Umbilical cord (tissue), 2 donors: ENCODE measurements around the gene KCNMB1. TPM values are rescaled to one million over a fixed set of nuclear protein-coding genes. Genes with fewer than 3 reads are reported as not detected.

Source experiments
- DNase-seq: peaks from one replicate; pipeline ENCODE4 v3.0.0-alpha.2; 2015; ENCODE audit warnings: low spot score
- total RNA-seq: library from RNA; depleted of rRNA; stranded (reverse); fragments of >200 nt; gene quantifications from one replicate; pipeline ENCODE4 v1.2.3, GENCODE V29; 2014; ENCODE audit warnings: low replicate concordance; ENCODE audit not compliant: insufficient read depth

KCNMB1 gene, protein sequence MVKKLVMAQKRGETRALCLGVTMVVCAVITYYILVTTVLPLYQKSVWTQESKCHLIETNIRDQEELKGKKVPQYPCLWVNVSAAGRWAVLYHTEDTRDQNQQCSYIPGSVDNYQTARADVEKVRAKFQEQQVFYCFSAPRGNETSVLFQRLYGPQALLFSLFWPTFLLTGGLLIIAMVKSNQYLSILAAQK
- total RNA-seq, result 12.8 TPM

DNA sequence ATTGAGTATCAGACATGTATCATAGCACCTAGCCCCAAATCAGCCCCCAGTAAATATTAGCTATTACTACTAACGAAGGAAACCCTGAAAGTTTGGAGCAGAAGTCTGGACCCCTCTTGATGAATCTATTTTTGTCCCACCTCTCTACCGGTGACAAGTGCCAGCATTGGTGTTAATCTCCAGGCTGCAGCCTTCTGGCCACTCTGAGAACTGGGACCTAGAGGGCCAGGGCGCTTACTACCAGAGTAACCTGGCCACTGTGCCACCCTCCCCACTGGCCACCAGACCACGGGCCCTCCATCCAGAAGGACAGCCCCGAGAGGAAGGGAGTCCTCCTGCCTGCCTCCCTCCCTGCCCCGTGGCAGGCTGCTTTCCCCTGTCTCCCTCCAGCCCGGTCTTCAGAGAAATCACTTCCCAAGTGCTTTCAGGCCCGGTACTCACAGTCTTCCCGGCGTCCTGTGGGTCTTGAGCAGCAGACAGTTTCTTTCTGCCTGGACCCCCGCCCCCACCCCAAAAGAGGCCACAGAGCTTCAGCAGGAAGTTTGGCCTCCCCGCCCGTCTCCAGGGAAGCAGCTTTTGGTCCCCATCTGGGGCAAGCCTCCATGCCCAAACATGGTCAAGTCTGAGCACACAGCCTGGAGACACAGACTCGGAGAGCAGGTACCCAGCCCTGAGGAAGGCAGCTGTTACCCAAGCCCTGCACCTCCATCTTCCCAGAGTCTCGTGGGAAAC is at the start of gene KCNMB1:
Gene KCNMB1, minus strand, starts transcription at position 550 of the 732 bp plus-strand sequence. CDS start 3,920 bp downstream, outside the sequence.
- peak; percentile 78 for DNase-seq

DNA sequence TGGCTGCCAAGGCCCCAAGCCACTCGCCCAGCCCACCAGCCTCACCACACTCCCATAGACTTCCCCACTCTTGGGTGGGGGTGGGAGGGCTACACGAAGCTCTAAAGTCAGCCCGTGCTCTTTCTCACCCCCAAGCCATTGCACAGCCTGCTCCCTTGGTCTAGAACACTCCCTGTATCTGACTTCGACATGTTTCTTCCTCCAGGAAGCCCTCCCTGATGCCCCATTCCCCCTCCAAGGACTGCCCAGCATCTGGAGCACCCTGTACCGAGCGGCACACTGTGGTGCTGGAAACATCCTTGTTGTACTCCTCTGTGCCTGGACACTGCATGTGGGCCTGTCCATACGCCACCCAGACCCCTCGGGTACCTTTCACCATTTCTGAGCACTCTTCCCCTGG is 49.4 kb upstream of the KCNMB1 start:
- no peak for DNase-seq

DNA sequence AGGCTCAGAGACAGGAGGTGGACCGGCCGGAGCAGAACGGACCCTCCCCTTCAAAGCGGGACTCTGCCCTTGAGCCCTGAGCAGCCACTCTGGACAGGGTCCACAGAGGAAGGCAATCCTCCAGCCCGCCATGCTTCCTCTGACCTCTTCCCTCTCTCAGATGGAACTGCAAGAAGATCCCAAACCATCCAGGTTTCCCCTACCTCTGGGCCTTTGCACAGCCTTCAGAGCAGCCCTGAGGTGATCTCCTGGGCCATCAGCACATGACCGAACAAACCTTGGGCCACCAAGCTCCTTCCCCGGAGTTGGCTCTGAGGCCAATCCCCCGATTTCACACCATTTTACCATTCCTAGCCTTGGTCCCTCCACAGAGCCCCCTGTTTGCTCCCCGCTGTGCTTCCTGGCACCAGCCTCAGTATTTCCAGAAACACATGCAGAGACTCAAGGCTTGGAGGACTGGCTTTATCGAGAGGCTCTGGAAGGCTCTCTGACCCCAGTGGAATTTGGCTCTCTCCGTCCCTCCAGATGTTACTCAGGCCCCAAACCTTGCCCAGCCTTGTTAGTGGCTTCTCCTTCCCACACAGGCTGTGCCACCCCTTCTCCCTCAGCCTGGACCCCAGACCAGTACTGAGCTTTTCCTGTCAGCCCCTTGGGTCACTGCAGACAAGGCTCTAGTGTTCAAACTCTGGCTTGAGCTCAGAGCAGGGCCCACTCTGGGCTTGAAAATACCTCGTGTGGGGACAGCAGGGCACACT is 48.6 kb upstream of the KCNMB1 start:
- DNase-seq, result no peak

DNA sequence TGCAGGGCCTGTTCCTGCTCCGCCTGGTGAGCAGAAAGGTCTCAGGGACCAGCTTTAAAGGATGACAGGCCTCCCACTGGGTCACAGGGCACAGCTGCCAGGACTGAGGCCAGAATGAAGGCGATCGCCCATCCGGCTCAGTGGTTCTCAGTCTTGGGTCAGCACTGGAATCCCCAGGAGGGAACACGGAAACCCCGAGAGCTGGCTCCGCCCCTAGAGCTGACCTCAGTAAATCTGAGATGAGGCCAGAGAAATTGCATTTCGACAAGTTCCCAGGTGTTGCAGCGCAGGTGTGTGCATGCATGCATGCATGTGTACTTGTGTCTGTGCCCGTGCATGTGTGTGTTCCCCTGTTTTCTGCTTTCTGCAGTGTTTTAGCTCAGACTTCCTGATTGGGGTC is 47.2 kb upstream of the KCNMB1 start:
- no peak for DNase-seq

DNA sequence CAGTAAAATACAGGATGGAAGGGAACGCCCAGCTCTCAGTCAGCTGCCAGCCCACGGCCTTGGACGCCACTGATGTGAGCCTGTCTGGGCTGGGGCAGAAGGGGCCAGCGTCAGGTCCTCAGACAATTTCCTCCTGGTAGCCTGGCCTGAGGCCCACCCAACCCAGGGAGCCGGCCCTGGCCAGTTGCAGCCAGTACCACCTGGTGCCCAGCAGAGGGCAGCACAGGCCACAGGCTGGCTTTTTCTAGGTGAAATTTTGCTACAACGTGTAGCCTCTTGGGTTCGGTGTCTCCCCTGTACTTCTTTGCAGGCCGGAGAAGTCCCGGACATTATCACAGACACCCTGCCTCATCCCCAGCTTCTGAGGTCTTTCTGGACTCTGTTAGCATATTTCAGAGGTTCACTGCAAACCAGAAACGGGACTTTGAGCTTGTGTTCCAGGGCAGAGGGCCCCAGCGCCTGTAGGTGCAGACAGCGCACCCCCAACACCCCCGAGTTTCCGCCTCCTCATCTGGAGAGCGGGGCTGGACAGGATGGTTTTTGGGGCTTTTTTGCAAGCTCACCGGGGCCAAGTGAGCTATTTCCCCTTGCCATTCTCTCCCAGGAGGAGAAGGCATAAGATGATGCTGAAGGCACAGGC is 45.9 kb upstream of the KCNMB1 start:
- DNase-seq, result peak; percentile 63

DNA sequence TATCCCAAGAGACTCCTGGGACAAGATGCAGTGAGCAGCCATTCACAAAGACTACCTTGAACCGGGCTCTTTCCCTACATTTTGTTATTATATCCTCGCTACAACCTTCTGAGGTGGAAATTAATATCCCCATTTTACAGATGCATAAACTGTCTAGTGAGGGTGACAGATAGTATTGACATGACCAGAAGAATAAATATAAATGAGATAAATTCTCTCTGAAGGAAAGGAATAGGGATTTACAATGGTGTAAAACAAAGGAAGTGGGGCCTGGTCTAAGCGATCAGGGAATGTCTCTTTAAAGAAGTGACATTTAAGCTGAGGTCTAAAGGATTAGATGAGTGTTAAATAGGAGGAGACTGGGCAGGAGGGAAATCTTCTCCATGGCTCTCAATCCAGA is 43.5 kb upstream of the KCNMB1 start:
- DNase-seq, result no peak

DNA sequence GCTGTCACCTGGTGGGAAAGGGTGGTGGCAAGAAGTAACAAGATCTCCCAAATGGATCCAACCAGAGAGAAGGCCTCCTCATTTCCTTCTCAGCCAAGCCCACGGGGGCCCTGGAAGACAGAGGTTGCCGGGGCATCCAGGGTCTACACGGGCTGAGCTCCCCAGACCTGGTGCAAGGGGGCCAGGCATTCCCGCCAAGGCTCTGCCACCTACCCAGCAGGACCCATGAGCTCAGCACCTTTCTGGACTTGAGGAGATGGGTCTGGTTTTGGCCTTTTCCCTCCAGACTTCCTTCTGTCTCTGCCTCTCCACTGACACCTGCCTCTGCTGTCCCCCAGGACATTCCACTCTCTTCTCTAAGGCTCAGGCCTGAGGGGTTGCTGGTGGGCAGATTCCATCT is 42.4 kb upstream of the KCNMB1 start:
- no peak for DNase-seq

DNA sequence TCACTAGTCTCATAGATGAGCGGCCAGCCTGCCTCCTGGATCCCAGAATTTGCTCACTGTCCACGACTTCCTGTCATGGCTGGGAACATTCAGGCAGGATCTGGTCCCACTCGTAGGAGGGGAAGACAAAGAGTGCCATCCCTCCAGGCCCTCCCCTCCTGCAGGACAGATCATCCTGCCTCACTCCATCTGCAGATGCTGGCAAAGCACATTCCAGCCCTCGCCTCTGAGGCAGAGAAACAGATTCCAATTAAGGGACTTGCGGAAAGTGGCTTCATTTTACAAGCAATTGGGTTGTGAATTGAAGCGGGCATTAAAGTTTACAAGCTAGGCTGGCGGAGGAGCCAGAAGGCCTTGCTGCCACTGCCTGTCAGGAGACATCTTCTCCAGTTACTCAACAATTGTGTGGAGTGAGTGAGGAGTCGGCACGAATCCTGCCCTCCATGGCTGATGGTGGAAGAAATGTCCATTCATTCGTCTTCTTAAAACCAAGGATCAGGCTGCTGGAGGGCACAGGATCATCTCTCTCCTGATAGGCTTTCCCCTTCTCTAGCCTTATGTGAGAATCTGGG is 41.8 kb upstream of the KCNMB1 start:
- DNase-seq, result peak; percentile 19

DNA sequence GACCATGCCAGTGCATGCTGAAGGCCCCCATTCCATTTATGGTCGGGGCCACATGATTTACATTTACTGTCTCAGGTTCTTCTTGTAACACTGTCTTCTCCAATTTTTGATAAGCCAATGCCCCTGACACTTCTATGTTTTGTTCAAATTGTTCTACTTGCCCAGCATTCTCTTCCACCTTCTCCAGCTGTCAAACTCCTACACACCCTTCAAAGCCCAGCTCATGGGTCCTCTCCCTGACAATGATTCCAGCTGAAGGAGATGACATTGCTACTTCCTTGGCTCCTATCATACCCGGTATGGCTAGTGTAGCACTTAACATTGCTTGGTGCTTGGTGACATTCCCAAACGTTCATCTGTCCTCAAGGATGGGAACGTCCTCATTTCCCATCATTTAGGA is 41.1 kb upstream of the KCNMB1 start:
- no peak for DNase-seq

DNA sequence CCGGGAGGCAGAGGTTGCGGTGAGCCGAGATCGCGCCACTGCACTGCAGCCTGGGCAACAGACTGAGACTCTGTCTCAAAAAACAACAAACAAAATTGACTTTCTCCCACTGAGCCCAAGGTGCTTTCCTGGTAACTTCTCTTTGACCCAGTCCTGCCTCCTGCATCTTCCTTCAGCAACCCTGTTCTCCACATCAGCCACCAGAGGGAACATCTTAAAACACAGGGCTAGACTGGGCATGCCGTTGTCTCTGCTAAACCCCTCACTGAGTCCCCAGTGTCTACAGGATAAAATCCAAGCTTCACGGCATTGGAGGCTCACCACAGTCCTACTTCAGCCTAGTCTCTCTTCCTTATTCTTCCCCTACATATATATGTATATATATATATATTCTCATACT is 39.8 kb upstream of the KCNMB1 start:
- DNase-seq, result peak; percentile 24

DNA sequence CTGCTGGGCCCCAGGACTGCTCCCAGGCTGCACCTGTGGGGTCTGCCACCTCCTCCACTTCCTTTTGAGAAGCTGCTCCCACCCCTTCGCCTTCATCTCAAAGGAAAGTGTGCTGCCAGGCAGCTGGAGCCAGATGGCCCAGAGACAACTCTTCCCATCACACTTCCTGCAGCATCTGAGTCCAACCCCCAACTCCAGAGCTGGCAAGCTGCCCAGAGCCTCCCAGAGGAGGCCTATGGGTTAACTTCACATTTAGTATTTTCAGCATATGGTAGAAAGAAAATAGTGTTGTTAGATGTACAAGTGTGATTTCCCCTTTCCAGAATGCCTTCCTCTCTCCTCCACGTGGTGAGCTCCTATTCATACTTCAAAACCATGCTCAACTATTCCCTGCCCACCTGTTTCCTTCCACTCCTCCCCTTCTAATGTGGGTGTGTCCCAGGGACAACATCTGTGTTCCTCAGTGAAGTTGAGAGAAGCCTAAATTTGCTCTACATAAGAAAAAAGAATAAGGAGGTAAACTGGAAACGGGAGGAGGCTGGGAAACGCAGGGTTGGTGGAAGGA is 38.6 kb upstream of the KCNMB1 start:
- peak; percentile 53 for DNase-seq

DNA sequence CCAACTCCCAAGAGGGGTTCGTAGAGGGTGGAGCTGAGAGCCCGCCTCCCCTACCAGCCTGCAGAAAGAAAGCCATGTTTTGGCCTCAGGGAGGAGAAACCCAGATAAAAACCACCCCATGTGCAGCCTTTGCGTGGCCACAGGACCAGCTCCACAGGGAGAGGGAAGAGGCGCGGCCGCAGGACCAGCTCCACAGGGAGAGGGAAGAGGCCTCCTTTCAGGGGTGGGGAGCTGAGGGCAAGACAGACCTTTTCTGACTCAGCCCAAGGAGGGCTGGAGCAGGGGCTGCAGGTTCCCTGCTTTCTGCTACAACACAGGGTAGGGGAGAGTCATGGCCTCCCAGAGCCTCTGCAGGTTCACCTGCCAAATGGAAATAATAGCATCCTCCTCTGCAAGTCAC is 37.6 kb upstream of the KCNMB1 start:
- no peak for DNase-seq

DNA sequence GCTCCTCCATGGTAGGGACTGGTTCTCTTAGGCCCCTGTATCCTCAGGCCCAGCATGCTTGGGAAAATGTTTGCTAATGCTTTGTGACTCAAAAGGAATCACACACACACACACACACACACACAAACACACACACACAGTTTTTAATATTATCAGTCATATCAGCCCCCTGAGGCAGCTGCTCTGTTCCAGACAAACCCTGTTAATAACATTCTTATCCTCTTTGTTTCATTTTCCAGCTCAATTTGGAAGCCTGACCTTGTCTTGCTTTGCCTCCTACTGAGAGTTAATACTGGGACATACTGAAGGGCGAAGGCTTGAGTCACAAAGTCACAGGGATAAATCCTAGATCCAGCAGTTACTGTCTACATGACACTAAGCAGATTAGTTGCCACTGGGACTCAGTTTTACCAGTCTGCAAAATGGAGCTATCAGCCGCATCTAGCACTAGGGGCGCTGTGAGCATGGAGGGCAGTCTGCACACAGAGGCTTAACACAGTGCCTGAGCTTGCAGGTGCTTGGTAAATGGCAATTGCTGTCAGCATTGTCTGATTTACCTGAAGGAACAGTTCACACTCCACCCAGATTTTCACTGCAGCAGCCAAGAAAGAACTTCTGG is 37.1 kb upstream of the KCNMB1 start:
- no peak for DNase-seq

DNA sequence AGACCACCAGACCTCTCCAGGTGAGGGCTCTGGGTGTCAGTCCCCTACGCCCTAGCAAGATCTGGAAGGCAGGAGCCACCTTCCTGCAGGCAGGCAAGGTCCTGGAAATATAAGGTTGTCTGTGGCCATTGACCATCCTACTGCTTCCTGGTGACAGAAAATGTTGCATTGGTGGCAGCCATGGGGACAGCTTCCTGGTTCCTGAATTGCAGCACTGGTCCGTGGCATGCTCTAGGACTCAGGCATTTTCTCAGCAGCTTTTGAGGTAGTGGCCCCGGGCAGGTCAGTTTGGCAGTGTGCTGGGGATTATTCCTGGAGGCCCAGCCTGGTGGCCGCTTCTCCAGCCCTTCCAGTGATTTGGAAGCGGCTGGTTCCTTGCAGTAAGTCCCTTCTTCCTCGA is 36.6 kb upstream of the KCNMB1 start:
- DNase-seq, result no peak

DNA sequence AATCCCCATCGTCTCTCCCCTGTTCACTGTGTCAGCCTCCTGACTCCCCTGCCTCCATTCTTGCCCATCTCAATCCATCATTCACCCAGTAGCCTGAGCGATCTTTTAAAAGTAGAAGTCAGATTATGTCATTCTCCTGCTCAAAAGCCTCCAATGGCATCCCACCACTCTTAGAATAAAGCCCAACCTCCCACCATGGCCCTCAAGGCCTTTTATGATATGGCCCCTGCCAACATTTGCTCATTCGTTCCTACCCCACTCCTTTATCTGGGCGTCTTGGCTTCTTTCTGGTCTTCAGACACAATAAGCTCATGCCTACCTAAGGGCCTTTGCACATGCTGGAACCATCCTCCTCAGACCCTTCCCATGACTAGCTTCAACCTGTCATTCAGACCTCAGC is 35.5 kb upstream of the KCNMB1 start:
- no peak for DNase-seq

DNA sequence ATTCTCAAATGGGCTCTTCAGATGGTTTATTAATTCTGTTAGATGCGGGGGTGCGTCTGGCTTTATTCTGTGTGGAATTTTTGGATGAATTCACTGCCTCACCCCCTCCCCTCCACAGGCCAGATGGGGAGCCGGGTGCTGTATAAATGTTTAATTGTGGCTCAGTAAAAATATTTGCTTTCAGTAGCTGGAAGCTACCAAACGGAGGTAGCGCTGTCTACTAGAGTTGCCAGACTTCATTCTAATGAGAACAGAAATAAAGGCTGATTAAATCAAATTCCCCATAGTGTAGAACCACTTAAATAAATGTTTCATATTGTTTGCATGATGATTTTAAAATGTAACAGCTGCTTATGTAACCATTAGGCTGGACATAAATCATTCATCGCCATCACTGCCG is 34.5 kb upstream of the KCNMB1 start:
- no peak for DNase-seq

DNA sequence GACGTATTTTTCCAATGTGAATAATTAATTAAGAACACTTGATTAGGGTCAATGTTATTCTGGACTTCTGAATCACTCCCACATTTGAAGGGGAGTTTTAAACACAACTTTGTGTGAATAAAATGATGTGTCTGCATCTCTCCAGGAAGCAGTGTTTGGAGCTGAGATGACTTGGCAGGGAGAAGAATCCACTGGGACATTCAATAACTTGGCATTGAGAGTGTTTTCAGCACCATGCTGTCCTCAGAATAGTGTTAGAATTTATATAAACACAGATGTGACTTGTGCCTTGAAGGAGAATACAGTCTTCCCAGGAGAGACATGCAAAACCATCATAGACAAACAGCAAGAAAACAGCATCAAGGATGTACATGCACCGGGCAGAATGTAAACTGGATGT is 32.7 kb upstream of the KCNMB1 start:
- no peak for DNase-seq

DNA sequence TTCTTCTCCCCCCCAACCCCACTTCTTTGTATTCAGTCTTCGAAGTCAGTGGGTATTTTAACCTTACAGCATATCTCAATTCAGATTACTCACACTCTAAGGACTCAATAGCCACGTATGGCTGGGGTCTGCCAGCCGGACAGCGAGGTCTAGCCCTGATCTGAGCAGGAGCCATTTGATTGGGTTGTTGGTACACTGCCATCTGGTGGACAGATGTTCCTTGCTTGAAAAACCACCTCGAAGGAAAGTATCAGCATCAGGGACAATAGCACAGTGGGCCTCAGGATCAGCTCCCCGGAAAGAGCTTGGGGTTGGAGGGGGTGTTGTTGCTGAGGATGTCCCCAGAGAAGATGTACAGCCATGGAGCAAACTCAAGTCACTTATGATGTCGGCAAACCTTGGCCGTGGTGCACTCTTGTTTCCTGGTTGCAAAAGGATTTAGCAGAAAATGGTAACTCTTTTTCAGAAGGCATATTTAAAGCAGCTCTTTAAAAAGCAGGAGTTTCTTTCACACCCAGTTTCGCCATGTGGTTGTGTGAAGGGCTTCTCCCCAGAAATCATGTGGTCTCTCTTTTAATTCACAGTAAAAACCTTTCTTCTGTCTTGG is 31.7 kb upstream of the KCNMB1 start:
- DNase-seq, result peak; percentile 69

DNA sequence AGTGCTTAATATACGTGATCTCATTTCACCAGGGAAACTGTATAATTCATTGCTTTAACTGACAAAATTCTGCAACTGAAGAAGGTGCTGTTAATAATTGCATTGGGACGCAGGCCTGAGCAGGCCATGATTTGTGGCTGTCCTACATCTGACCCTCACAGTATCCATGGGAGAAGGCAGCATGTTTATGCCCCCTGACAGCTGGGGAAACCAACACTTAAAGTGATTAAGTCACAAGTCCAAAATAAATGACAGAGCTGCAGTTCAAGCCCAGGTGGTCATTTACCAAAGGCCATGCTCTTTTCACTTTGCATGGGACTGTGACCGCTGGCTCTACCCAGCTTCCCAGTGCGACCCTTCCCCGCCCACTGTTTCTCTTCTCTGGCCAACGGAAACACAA is 30.5 kb upstream of the KCNMB1 start:
- DNase-seq, result no peak

DNA sequence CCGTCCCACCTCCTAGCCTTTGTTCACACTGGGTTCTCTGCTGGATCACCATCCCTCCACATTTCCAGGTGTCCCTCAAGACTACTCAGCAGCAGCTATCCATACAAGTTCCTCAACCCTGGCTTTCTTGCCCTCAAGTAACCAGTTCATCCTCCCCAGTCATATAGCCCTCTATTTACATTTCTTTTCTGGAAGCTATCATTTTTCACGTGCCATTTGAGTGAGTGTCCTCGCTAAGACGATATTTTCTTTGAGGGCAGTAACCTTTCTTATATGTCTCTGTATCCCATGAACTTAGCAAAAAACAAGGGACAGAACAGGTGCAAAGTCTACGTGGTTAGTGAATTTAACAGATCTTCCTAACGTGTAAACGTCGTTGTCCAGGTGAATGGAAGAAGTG is 29.6 kb upstream of the KCNMB1 start:
- DNase-seq, result no peak

DNA sequence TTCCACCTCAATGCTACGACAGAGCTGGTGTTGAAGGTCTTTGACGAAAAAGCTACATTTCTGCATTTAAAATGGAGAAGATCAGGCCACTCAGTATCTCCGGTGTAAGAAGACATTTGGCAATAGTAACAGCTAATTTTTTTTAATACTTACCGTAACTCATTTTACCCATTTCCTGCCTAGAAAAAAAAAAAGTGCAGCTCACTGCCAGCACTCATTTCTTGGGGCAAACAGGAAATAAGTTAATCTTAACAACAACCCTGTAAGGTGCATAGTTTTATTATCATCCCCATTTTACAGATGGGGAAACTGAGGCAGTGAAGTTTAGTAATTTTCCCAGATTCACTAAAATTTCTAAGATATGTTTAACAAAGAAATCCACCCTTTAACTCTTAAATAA is 27.4 kb upstream of the KCNMB1 start:
- DNase-seq, result no peak
